ENCODE measurements around the gene RNLS. TPM values are rescaled to one million over a fixed set of nuclear protein-coding genes. Genes with fewer than 3 reads are reported as not detected.
"Not testable (repeated sequence)": the region's sequence is repeated elsewhere in the genome, so short reads cannot be mapped to it uniquely, and the experiment has no call there.

RNLS gene
- total RNA-seq, 1 donor from 2014 or later = 12.1 TPM

GRCh38 chr10:88280518-88280917, 302.6 kb downstream of the RNLS start:
- Histone ChIP-seq H3K27ac (no peak overlapping the region), H3K27me3 (no peaks in the 10 kb centered on the region), H3K9me3 (no peaks in the 10 kb centered on the region), H3K36me3 (no peaks in the 10 kb centered on the region), H3K4me1 (no peaks in the 10 kb centered on the region), H3K4me3 (no peak overlapping the region)
- TF ChIP-seq CTCF (IDR thresholded peaks at IDR 0.05) = no peak
- DNase-seq (ENCODE audit: low spot score in 2 of 2) = no peak
- intact Hi-C loops (cut with DNase I) = no loop called here

GRCh38 chr10:88278912-88279311, 304.2 kb downstream of the RNLS start:
- intact Hi-C loops (cut with DNase I) = no loop called here
- Histone ChIP-seq H3K36me3 (no peaks in the 10 kb centered on the region), H3K9me3 (no peaks in the 10 kb centered on the region), H3K4me3 (no peak overlapping the region), H3K27me3 (no peaks in the 10 kb centered on the region), H3K27ac (no peak overlapping the region), H3K4me1 (no peaks in the 10 kb centered on the region)
- no peak for TF ChIP-seq CTCF (IDR thresholded peaks at IDR 0.05)
- DNase-seq (ENCODE audit: low spot score in 2 of 2) = no peak

- H3K9me3 ChIP-seq; H3K4me3 ChIP-seq; H3K36me3 ChIP-seq; H3K27ac ChIP-seq; intact Hi-C loops (cut with DNase I); H3K27me3 ChIP-seq; DNase-seq (ENCODE audit: low spot score in 2 of 2); H3K4me1 ChIP-seq: not testable (repeated sequence)
These were observed 306.2 kb downstream of the RNLS start for GRCh38 chr10:88276945-88277344.

GRCh38 chr10:88274286-88274685, 308.8 kb downstream of the RNLS start:
- Histone ChIP-seq H3K9me3 (no peaks in the 10 kb centered on the region), H3K4me3 (no peak overlapping the region), H3K27ac (no peak overlapping the region), H3K27me3 (no peaks in the 10 kb centered on the region), H3K36me3 (no peaks in the 10 kb centered on the region), H3K4me1 (no peaks in the 10 kb centered on the region)
- TF ChIP-seq CTCF (IDR thresholded peaks at IDR 0.05) = no peak
- DNase-seq (ENCODE audit: low spot score in 2 of 2) = no peak
- intact Hi-C loops (cut with DNase I) = no loop called here

- Histone ChIP-seq H3K36me3 (no peaks in the 10 kb centered on the region), H3K27ac (no peak overlapping the region), H3K9me3 (no peaks in the 10 kb centered on the region), H3K4me3 (no peak overlapping the region), H3K27me3 (no peaks in the 10 kb centered on the region), H3K4me1 (no peaks in the 10 kb centered on the region)
- DNase-seq (ENCODE audit: low spot score in 2 of 2) = no peak
- TF ChIP-seq CTCF (IDR thresholded peaks at IDR 0.05) = no peak
- intact Hi-C loops (cut with DNase I) = no loop called here
These were observed 309.6 kb downstream of the RNLS start for GRCh38 chr10:88273567-88273966.

- no peak overlapping the region for H3K27ac ChIP-seq
- intact Hi-C loops (cut with DNase I) = no loop called here
- H3K4me1 ChIP-seq = no peaks in the 10 kb centered on the region
- H3K9me3 ChIP-seq = no peaks in the 10 kb centered on the region
- no peaks in the 10 kb centered on the region for H3K36me3 ChIP-seq
- no peak for TF ChIP-seq CTCF (IDR thresholded peaks at IDR 0.05)
- DNase-seq (ENCODE audit: low spot score in 2 of 2) = no peak
- H3K27me3 ChIP-seq = no peaks in the 10 kb centered on the region
- H3K4me3 ChIP-seq = no peak overlapping the region
These were observed 311.2 kb downstream of the RNLS start for GRCh38 chr10:88271761-88272543.

All from ascending aorta (tissue), 2 donors.